ENCODE measurements around the gene BABAM2.

- no peak for TF ChIP-seq CTCF (IDR thresholded peaks at IDR 0.05)
- TF ChIP-seq POLR2A (IDR thresholded peaks at IDR 0.05): no peak
These were observed 309.6 kb downstream of the BABAM2 start for GRCh38 chr2:28199995-28200679.

All from transverse colon (tissue), 3 donors.